Measurements from ENCODE around the gene PTPRCAP. TPM values are rescaled to one million over a fixed set of nuclear protein-coding genes. Genes with fewer than 3 reads are reported as not detected.

PTPRCAP gene
- polyA plus RNA-seq, 1 of the 3 experiments (the other 2 are of a cell fraction) = 1.4 TPM

DNA sequence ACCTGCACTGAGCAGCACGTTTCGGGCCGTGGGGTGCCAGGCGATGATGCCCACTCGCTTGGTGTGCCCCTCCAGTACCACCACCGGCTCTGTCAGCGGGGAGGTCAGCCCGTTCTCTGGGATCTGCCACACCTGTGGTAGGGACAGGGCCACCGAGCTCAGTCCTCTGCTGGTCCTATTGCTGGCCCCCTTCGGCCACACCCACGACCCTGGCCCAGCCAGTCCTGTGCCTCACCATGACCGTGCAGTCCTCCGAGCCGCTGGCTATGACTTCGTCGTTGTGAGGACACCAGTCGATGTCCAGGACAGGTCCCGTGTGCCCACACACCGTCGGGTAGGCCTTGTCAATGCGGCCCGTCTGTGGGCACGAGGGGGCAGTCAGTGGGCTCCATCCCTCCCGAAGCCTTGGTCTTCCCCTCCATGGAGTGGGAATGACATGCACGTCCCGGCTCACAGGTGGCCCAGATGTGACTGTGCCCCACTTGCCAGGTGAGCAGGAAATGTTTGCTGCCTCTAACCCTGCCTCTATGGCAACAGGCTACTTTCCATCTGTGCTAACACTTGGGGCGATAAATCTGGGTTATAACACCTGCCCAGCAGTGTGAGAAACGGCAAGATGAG, 4.4 kb upstream of the PTPRCAP start:
- Histone ChIP-seq H3F3A (replicated peaks; ENCODE audit: insufficient read depth) (no peaks in the 10 kb centered on the region), H3K36me3 (replicated peaks in 1 of 2; ENCODE audit: control insufficient read depth in 1 of 2, insufficient read depth in 2 of 2, low read length in 1 of 2) (peaks cover 0 to 31% of the 10 kb centered on the region in 2 experiments), H3K27me3 (ENCODE audit: insufficient read depth) (no peaks in the 10 kb centered on the region), H3K4me3 (ENCODE audit: low read depth in 2 of 2, low read length in 1 of 2) (peak overlapping the region in 1 of 2 experiments; percentile 83; a peak in 1 of 4 replicates), H3K79me2 (ENCODE audit: insufficient read depth) (peaks cover 12% of the 10 kb centered on the region; the same call in 1 of the 2 replicates), H3K9me2 (no peaks in the 10 kb centered on the region), H3K4me1 (ENCODE audit: control insufficient read depth in 1 of 2, insufficient read depth in 2 of 2, low read depth in 1 of 2, low read length in 1 of 2) (peaks cover 4 to 11% of the 10 kb centered on the region in 2 experiments; a peak in 3 of 4 replicates), H2AFZ (ENCODE audit: low read depth) (no peak overlapping the region), H4K20me1 (ENCODE audit: insufficient read depth) (no peaks in the 10 kb centered on the region), H3K27ac (ENCODE audit: low read depth in 2 of 2, low read length in 1 of 2) (no peak overlapping the region), H3K9ac (no peak overlapping the region), H3K9me3 (no peaks in the 10 kb centered on the region), H3K4me2 (peak overlapping the region; percentile 95; the same call in 1 of the 2 replicates)
- CTCF ChIA-PET = interaction anchor here (0.7 kb wide), 1 partner anchor 12 kb away, joined by 3 read pairs; no protein-coding TSS in a partner anchor
- POLR2A ChIA-PET = interaction anchor here (0.7 to 1.7 kb wide), 3 partner anchors 11 to 40 kb away, joined by 3 to 4 read pairs (median 3); partner anchors contain the start of genes PPP1CA and RPS6KB2
- TF ChIP-seq POLR2AphosphoS5 (IDR thresholded peaks at IDR 0.05; ENCODE audit: low read depth, low read length) (no peak), GABPA (IDR thresholded peaks at IDR 0.05; ENCODE audit: low read depth) (no peak), YY1 (IDR thresholded peaks at IDR 0.05; ENCODE audit: low read depth) (no peak), NFIC (IDR thresholded peaks at IDR 0.05; ENCODE audit: borderline replicate concordance) (no peak), CHD2 (IDR thresholded peaks at IDR 0.05; ENCODE audit: low read length, partially characterized antibody) (no peak), GATA2 (CRISPR knock-in tag; IDR thresholded peaks at IDR 0.05) (no peak), NRF1 (IDR thresholded peaks at IDR 0.05; ENCODE audit: low read depth, low read length) (no peak), RXRA (IDR thresholded peaks at IDR 0.05; ENCODE audit: borderline replicate concordance, low read depth) (no peak), TCF12 (IDR thresholded peaks at IDR 0.05) (no peak), TAF1 (IDR thresholded peaks at IDR 0.05; ENCODE audit: borderline replicate concordance, low read depth, low read length) (no peak), FOXM1 (IDR thresholded peaks at IDR 0.05; ENCODE audit: low read depth) (no peak), FOSL2 (IDR thresholded peaks at IDR 0.05; ENCODE audit: borderline replicate concordance, low read depth) (no peak), MXI1 (IDR thresholded peaks at IDR 0.05; ENCODE audit: low read depth, low read length) (no peak), EP300 (IDR thresholded peaks at IDR 0.05; ENCODE audit: borderline replicate concordance in 1 of 2, low read depth in 1 of 2, low read length in 1 of 2) (no peak), SIN3A (IDR thresholded peaks at IDR 0.05; ENCODE audit: borderline replicate concordance, low read depth, low read length) (no peak)
- TF ChIP-seq, protein P1, sequence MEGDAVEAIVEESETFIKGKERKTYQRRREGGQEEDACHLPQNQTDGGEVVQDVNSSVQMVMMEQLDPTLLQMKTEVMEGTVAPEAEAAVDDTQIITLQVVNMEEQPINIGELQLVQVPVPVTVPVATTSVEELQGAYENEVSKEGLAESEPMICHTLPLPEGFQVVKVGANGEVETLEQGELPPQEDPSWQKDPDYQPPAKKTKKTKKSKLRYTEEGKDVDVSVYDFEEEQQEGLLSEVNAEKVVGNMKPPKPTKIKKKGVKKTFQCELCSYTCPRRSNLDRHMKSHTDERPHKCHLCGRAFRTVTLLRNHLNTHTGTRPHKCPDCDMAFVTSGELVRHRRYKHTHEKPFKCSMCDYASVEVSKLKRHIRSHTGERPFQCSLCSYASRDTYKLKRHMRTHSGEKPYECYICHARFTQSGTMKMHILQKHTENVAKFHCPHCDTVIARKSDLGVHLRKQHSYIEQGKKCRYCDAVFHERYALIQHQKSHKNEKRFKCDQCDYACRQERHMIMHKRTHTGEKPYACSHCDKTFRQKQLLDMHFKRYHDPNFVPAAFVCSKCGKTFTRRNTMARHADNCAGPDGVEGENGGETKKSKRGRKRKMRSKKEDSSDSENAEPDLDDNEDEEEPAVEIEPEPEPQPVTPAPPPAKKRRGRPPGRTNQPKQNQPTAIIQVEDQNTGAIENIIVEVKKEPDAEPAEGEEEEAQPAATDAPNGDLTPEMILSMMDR (IDR thresholded peaks at IDR 0.05) = no peak
- TF ChIP-seq, protein P2, sequence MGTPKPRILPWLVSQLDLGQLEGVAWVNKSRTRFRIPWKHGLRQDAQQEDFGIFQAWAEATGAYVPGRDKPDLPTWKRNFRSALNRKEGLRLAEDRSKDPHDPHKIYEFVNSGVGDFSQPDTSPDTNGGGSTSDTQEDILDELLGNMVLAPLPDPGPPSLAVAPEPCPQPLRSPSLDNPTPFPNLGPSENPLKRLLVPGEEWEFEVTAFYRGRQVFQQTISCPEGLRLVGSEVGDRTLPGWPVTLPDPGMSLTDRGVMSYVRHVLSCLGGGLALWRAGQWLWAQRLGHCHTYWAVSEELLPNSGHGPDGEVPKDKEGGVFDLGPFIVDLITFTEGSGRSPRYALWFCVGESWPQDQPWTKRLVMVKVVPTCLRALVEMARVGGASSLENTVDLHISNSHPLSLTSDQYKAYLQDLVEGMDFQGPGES (IDR thresholded peaks at IDR 0.05; ENCODE audit: low read depth, low read length) = no peak
- no peak for DNase-seq
- 87% methylated on average over 13 of the region's 28 CpGs for WGBS (ENCODE audit: low lambda C conversion rate)
